22Rv1 (cell line): Measurements from ENCODE around the gene PCED1B.

ENCODE experiments used
- H3K27ac ChIP-seq: fragments of 450-650 bp; 2 replicates; pipeline ENCODE4 v1.5.1; 2017
- ZFX ChIP-seq: fragments of 450-650 bp; IDR thresholded peaks from 2 replicates; pipeline ENCODE4 v1.6.1; 2017; ENCODE audit warnings: antibody characterized with exemption, borderline replicate concordance
- TF ChIP-seq, protein P1 (sequence below): fragments of 450-650 bp; IDR thresholded peaks from 2 replicates; pipeline ENCODE4 v1.5.1; 2017; ENCODE audit warnings: mild to moderate bottlenecking

Gene PCED1B

DNA sequence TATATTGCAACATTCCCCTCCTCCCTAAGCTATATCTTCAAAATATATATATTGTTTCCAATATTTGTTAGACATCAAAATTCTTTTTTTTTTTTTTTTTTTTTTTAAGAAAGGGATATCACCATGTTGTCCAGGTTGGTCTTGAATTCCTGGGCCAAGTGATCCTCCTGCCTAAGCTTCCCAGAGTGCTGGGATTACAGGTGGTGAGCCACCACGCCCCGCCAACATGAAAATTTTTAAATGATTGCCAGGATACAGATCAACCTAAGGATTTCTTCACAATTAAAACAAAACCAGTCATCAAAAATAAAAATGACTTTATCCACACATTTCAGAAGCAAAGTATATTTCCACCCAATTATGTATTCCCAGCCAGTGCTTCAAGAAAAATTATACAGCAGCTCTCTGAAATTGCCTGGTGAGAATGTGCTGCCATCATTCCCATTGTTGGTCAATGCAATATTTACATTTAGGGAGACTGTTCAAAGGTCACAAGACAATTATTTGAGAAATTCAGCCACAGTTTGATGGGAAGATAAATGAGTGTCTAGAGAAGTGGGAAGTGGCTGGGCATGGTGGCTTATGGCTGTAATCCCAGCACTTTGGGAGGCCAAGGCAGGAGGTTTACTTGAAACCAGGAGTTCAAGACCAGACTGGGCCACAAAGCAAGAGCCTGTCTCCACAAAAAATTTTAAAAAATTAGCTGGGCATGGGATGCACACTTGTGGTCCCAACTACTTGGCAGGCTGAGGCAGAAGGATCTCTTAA, 142.0 kb downstream of the PCED1B start:
- peak overlapping the region; percentile 77 for H3K27ac ChIP-seq
- TF ChIP-seq ZFX = no peak

DNA sequence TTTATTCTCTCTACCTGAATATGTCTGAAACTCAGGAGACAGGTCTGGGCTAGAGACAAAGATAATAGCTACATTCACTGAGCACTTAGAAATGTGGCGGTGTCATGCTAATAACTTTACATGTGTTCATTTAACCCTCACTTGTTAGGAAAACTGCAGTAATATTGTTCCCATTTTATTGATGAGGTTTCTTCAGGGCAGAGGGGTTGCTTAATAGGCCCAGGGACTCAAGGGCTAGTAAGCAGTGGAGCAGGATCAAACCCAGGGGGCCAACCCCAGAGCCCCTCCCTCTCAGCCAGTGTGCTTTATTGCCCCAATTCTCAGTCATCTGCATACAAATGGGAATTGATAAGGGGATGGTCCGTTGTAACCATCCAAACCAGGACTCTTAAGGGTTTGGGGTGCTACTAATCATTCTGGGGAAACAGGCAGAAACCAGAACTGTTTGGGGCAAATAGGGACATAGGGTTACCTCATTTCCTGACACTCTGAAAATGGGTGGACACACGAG, 143.2 kb downstream of the PCED1B start:
- TF ChIP-seq, protein P1, sequence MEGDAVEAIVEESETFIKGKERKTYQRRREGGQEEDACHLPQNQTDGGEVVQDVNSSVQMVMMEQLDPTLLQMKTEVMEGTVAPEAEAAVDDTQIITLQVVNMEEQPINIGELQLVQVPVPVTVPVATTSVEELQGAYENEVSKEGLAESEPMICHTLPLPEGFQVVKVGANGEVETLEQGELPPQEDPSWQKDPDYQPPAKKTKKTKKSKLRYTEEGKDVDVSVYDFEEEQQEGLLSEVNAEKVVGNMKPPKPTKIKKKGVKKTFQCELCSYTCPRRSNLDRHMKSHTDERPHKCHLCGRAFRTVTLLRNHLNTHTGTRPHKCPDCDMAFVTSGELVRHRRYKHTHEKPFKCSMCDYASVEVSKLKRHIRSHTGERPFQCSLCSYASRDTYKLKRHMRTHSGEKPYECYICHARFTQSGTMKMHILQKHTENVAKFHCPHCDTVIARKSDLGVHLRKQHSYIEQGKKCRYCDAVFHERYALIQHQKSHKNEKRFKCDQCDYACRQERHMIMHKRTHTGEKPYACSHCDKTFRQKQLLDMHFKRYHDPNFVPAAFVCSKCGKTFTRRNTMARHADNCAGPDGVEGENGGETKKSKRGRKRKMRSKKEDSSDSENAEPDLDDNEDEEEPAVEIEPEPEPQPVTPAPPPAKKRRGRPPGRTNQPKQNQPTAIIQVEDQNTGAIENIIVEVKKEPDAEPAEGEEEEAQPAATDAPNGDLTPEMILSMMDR = no peak
- no peak for TF ChIP-seq ZFX
- peak overlapping the region; percentile 77 for H3K27ac ChIP-seq

DNA sequence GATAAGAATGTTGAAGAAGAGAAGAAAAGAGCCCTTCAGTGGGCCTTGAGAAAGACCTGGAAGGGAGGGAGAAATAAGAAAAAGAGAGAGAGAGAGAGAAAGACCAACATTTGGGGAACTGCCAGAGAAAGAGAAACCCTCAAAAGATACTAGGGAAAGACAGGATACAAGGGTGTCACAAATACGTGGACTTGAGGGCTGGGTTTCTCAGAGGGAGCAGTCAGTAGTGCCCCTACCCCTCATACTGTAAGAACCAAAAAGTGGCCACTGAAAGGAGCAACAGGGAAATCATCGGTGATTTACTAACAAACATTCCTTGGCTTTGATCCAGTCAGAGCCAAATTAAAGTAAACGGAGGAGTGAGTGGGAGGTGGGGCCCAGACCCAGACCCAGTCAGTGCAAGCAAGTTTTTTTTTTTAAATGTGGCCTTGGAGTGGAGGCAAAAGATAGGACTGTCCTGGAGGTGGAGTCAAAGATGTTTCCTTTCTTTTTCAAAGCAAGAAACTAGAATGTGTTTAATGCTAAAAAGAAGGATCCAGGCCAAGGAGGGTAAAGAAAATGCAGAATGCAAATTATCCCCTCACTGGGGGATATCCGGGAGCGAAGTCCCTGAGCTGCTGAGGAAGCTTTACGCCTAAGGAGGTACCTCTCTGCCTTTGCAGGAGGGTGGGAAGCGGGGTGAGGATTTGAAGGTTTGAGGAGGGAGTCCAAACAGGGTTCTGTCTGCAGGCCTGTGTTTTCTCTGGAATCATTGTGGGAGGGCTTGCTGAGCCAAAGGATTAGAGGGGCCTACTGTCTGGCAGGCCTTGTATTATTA, 143.8 kb downstream of the PCED1B start:
- H3K27ac ChIP-seq = peak overlapping the region; percentile 77
- TF ChIP-seq ZFX = no peak
- TF ChIP-seq, protein P1 = no peak

DNA sequence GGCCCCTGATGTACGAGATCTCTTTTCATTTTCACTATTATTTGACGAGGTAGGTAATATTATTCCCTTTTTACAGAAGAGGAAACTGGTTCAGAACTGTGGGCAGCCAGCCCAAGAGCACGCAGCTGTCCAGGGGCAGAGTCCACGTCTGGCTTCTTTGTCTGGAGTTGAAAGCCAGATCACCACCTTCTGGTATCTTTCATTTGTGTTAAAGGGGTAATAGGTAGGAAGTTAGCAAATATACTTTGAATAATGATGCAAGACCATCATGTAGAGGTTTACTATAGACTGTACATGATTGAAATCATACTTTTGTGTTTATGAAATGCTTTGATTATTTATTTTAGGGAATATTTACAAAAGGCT, 144.4 kb downstream of the PCED1B start:
- H3K27ac ChIP-seq = peak overlapping the region; percentile 77
- no peak for TF ChIP-seq ZFX
- TF ChIP-seq, protein P1 = no peak

DNA sequence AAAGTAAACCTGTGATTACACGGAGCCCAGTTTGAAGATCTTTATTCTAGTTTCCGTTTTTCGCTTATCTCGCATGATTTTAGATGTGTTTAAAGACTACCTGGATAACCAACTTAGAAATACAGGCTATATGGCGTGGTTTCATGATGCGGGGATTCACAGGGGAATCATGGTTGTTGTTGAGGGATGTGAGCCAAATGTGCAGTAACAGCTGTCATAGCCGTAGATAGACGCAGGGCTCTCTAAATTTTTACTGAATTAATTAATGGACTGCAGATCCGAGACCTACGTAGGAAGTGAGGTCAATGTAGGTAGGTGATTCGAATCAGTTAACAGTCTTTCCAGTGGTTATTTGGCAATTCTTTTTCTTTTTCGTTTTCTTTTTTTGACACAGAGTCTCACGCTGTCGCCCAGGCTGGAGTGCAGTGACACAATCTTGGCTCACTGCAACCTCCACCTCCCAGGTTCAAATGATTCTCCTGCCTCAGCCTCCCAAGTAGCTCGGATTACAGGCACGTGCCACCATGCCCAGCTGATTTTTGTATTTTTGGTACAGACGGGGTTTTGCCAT, 145.2 kb downstream of the PCED1B start:
- TF ChIP-seq, protein P1 = no peak
- peak overlapping the region; percentile 77 for H3K27ac ChIP-seq

DNA sequence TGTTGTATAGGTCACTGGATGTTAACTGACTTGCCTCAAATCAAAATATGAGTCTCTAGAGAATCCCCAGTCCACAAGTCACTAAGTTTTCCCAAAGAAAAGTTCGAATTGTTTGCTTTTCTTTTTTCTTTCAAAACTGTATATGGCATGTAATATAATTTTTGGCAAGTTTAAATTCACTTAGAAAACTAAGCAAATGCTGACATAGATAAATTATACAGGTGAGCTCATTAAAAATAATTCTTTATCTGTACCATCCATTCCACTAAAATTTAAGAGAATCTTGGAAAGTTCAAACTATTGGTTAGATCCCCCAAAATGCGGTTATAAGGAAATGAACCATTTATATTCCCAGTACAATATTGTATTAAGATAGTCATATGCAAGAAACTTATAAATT, 145.9 kb downstream of the PCED1B start:
- H3K27ac ChIP-seq = no peak overlapping the region
- TF ChIP-seq ZFX = no peak
- TF ChIP-seq, protein P1 = no peak

DNA sequence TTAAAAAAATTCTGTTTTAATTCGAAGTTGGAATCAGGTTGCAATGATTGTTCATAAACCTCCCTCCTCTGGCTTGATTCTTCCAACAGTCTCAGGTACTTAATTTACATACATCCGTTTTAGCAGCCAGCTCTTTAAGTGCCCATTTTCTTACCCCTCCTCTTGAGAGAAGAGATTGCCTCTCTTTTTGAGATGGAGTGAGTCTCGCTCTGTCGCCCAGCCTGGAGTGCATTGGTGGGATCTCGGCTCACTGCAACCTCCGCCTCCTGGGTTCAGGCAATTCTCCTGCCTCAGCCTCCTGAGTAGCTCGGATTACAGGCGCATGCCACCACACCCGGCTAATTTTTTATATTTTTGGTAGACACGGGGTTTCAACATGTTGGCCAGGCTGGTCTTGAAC, 146.8 kb downstream of the PCED1B start:
- TF ChIP-seq, protein P1 = no peak
- no peak for TF ChIP-seq ZFX
- no peak overlapping the region for H3K27ac ChIP-seq
